LoVo (cell line): ENCODE results near the gene SLC2A14.
"Not testable (repeated sequence)": the region's sequence is repeated elsewhere in the genome, so short reads cannot be mapped to it uniquely, and the experiment has no call there.

Experiments used
- DNase-seq: peaks from one replicate; pipeline ENCODE4 v3.0.0-alpha.2; 2016; ENCODE audit warnings: low spot score

Gene SLC2A14

GRCh38 chr12:7869137-7869536 is 3.6 kb downstream of the SLC2A14 start:
- DNase-seq: no peak

- no peak for DNase-seq
These were observed 4.3 kb downstream of the SLC2A14 start for GRCh38 chr12:7868391-7868790.

- DNase-seq: no peak
These were observed 8.0 kb downstream of the SLC2A14 start for GRCh38 chr12:7864601-7865150.

GRCh38 chr12:7862814-7863348 is 9.8 kb downstream of the SLC2A14 start:
- not testable (repeated sequence) for DNase-seq

GRCh38 chr12:7862301-7862700 is 10.4 kb downstream of the SLC2A14 start:
- DNase-seq: not testable (repeated sequence)

GRCh38 chr12:7859552-7859951 is 13.2 kb downstream of the SLC2A14 start:
- DNase-seq: no peak

GRCh38 chr12:7857971-7858370 is 14.7 kb downstream of the SLC2A14 start:
- DNase-seq: no peak

- peak; percentile 23 for DNase-seq
These were observed 16.2 kb downstream of the SLC2A14 start for GRCh38 chr12:7856516-7856915.

GRCh38 chr12:7853557-7853956 is 19.2 kb downstream of the SLC2A14 start:
- no peak for DNase-seq

GRCh38 chr12:7851622-7852081 is 21.1 kb downstream of the SLC2A14 start:
- peak; percentile 20 for DNase-seq

GRCh38 chr12:7850099-7850498 is 22.6 kb downstream of the SLC2A14 start:
- not testable (repeated sequence) for DNase-seq

- DNase-seq: not testable (repeated sequence)
These were observed 24.7 kb downstream of the SLC2A14 start for GRCh38 chr12:7848098-7848422.

GRCh38 chr12:7847226-7848097 is 25.3 kb downstream of the SLC2A14 start:
- not testable (repeated sequence) for DNase-seq

GRCh38 chr12:7844116-7844515 is 28.6 kb downstream of the SLC2A14 start:
- DNase-seq: no peak

GRCh38 chr12:7843583-7843982 is 29.1 kb downstream of the SLC2A14 start:
- DNase-seq: not testable (repeated sequence)

GRCh38 chr12:7843149-7843548 is 29.6 kb downstream of the SLC2A14 start:
- not testable (repeated sequence) for DNase-seq

- DNase-seq: not testable (repeated sequence)
These were observed 30.3 kb downstream of the SLC2A14 start for GRCh38 chr12:7842444-7842843.

GRCh38 chr12:7839848-7840247 is 32.9 kb downstream of the SLC2A14 start:
- not testable (repeated sequence) for DNase-seq

- DNase-seq: not testable (repeated sequence)
These were observed 33.5 kb downstream of the SLC2A14 start for GRCh38 chr12:7839226-7839625.

GRCh38 chr12:7837366-7837765 is 35.3 kb downstream of the SLC2A14 start:
- DNase-seq: no peak

GRCh38 chr12:7835766-7836165 is 36.9 kb downstream of the SLC2A14 start:
- no peak for DNase-seq

GRCh38 chr12:7835116-7835515 is 37.6 kb downstream of the SLC2A14 start:
- no peak for DNase-seq

- DNase-seq: no peak
These were observed 38.0 kb downstream of the SLC2A14 start for GRCh38 chr12:7834701-7835100.
